Nucleus accumbens (tissue), 56 donors: ENCODE measurements around the gene FAM185A.
"Not testable (repeated sequence)": the region's sequence is repeated elsewhere in the genome, so short reads cannot be mapped to it uniquely, and the experiment has no call there.

Experiments
- DNase-seq, 56 donors: peaks; one replicate each; lab custom pipeline; 2025; lab: John Stamatoyannopoulos, UW

FAM185A gene

DNA sequence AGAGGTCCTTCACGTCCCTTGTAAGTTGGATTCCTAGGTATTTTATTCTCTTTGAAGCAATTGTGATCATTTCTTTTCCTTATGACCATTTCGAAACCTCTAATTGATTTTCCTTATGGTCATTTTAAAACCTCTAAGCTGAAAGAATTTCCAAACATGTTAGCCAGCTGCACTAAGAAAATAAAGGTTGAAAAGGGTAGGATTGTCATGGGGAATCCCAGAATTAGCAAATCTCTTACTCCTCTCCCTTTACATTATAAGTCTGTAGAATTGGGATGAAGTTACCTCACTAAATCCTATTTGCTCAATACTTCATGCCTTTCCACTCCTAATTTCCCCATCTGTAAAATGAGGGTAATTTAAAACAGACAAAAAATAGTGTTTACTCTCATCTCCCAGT is 79.5 kb downstream of the FAM185A start:
- DNase-seq, result no peak

DNA sequence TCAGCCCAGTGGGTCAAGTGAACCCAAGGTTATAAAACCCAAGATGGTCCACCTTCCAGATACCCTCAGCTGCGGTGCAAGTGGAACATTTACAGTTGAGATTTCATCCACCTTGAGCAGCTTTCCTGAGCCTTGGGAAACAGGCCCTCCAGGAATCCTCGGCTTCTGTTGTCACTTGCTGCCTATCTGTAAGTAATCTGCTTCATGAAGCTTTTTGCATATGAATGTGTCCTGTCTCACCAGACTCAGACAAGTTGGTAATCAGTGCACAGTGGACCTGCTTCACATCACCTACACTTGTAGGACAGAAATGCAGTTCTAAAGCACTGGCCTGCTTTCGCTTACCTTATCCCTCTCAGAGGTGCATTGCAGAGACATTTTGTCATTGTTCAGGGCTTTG is 80.3 kb downstream of the FAM185A start:
- no peak for DNase-seq

DNA sequence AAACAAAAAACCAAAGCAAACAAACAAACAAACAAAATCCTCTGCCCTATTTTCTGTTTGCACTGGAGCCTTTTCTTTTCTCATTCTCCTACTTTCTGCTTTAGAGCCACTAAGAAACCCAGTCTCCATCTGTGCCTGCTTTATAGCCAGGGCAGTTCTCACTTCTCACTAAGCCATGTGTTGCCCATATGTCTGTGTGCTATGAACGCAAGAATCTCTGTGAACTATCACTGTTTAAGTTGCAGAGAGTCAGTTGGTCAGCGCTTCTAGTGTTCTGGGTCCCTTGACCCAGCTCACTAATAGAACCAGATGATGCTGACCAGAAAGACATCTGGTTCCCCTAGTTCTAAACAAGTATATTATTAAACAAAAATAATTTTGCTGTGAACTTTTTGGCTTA is 81.4 kb downstream of the FAM185A start:
- DNase-seq, result no peak

DNA sequence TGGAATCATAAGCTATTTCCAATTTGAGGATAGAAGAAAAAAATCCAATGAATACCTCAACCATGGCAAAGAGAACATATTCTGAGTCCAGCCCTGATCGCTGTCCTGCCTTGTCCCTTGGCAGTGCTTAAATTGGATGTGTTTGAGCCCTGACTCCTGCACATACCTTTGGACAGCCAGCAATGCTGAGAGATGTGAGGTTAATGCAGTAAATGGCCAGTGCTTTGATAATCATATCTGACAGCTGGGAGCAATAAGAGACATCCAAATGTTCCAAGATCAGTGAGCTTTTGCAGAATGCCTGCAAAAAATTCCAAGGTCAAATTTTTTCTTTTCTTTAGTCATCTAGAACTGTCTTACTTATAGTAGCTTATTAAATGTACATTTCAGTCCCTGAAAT is 83.9 kb downstream of the FAM185A start:
- DNase-seq, result no peak

DNA sequence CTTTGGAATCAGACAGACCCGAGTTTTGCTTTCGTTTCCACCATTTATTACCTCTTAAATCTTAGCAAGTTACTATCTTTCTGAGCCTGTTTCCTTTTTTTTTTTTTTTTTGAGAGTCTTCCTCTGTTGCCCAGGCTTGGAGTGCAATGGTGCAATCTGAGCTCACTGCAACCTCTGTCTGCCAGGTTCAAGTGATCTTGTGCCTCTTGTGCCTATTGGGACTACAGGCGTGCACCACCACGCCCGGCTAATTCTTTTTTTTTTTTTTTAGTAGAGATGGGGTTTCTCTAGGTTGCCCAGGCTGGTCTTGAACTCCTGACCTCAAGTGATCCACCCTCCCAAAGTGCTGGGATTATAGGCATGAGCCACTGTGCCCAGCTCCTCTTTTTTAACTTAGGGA is 84.5 kb downstream of the FAM185A start:
- no peak for DNase-seq

DNA sequence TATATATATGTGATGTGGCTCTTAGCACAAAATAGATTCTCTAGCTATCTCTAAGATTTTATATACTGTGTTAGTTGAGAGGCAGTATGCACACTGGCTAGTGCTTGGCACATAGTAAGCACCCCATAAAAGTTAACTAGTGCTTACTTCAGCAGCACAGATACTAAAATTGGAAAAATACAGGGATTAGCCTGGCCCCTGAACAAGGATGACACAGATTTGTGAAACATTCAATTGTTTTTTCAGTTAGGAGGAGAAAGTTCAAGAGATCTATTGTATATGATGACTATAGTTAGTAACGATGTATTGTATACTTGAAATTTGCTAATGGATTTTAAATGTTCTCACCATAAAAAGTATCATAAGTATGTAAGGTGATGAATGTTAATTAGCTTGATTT is 85.7 kb downstream of the FAM185A start:
- no peak for DNase-seq

DNA sequence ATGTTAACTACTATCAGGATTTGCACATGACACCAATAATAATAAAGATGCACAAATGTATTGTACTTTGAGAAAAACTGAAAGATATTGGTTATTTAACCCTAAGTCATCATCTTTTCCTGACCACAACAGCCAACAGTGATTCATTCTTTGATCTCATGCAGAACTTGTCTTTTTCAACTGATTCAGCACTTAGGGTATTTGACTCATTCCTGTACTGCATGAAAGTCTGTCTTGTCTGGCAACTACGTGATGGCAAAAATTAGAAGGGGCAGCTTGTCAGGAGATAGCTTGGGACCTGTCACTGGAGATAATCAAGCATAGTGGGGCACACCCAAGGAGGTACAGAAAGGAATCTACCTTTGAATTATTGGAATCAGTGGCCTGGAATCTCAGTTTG is 86.2 kb downstream of the FAM185A start:
- DNase-seq, result no peak

DNA sequence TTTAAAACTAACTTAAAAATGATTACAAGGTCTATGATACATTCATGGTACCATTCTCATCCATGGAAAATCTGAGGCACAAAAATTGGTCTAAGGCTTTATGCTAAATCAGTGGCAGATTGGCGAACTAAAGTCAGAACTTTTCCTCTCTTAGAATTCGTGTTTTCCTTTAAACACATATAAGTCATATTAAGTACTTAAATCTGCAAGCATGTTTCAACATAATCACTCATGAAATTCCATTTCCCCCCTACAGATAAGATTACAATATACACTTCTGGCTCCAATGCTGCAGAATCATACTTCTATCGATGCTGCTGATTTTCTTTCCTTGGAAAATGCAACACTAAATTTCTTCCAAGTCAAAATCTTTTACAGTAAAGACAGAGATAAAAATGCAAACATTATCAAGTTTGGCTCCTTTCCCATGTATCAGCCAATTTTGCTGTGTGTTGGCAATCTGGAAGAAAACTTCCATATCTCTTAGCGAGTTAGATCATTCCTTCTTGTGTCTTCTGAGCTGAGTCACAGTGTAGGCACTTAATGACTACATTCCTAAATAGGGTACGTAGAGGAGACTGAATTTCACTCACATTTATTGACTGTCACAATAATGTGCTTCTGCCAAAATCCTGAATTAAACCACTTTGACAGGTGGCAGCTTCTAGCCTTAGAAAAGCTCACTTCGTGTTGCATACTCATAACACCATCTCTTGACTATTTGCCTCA is 87.6 kb downstream of the FAM185A start:
- no peak for DNase-seq

DNA sequence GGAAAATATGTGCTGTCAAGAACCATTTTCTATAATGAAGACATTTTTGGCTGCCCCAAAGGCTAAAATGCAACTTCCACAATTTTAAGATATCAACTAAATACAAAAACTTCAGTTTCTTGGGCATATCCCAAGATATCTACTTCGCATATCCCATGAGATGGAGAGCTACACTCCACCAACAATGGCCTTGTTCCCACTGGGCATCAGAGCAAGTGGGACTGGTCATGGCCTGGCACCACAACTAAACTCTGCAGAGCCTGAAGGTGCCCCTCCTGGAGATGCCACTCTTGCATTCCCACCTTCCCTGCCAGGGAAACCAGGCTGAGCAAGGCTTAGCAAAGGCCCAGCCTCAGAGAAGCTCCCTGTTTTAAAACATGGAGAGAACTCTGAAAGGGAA is 88.2 kb downstream of the FAM185A start:
- no peak for DNase-seq

DNA sequence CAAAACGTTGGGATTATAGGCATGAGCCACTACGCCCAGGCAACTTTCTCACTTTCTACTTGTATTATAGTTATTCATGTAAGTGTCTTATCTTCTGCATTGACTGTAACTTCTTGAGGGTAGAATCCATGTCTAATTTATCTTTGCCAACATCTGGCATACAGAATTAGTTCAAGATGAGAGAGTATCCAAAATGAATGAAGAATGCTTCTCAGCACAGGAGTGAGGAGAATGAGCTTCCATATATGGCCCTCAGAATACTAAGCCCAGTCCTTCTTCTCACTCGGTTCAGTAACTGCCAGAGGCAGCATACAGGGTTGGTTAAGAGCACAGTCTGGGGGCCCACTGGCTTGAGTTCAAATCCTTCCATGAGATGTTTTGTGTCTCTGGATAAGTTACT is 89.0 kb downstream of the FAM185A start:
- DNase-seq, result no peak

DNA sequence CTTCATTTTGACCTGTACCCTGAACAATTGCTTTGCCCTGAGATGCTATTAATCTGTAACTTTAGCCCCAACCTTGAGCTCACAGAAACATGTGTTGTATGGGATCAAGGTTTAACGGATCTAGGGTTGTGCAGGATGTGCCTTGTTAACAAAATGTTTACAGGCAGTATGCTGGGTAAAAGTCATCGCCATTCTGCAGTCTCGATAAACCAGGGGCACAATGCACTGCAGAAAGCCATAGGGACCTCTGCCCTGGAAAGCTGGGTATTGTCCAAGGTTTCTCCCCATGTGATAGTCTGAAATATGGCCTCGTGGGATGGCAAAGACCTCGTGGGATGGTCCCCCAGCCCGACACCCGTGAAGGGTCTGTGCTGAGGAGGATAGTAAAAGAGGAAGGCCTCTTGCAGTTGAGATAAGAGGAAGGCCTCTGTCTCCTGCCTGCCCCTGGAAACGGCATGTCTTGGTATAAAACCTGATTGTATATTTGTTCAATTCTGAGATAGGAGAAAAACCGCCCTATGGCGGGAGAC is 89.8 kb downstream of the FAM185A start:
- DNase-seq, result not testable (repeated sequence)

DNA sequence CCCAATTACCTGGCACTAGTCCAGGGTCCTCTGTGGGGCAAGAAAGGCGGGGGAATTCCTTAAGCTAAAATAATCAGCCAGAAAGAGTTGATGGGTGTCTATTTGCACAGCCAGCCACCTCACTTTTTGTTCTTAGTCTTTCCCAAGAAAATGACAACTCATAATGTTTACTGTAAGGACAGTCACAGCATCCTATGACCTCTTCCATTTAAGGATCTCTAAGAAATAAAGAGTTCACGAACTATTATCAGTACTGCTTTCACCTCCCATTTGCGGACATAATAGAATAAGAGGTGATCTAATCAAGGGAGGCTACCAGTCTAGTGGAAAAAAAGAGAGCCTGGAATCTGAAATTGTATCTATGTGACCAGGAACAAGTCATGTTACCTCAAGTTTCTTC is 91.6 kb downstream of the FAM185A start:
- no peak for DNase-seq

DNA sequence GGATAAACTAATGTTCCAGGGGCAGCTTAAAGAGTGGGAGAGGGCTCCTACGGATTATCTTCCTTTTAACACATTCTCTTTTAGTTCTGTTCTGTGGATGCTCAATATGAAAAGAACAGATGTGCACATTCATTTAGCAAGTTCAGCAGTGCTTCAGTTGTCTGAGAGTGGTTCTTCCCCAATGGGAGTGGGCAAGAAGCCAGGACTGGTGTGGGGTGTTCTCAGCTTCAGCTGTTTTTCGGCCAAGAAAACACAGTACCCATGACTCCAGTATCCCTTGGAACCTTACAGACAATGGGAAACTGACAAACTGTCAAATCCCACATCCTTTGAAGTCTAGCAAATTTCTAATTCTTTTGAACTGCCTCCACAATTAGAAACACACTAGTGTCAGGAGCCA is 92.5 kb downstream of the FAM185A start:
- DNase-seq, result peak in 6 of 56 donors; percentile 1 to 32 (median 8)

DNA sequence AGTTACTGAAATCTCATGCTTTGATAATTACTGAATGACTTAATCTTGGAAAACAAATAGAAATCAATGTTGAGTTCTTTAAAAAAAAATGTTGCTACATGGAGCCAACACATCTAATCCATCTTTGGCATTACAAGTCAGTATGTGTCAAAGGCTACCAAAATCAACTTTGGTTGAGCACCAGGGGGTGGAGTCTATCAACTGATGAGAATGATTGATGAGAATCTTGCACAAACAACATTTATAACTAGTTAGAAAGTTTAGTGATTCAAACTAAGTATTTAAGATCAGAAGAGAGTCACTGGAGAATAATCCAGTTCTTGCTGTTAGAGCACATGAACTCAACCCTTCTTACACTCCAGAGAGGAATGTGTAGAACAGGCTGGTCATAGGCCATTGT is 93.5 kb downstream of the FAM185A start:
- no peak for DNase-seq

DNA sequence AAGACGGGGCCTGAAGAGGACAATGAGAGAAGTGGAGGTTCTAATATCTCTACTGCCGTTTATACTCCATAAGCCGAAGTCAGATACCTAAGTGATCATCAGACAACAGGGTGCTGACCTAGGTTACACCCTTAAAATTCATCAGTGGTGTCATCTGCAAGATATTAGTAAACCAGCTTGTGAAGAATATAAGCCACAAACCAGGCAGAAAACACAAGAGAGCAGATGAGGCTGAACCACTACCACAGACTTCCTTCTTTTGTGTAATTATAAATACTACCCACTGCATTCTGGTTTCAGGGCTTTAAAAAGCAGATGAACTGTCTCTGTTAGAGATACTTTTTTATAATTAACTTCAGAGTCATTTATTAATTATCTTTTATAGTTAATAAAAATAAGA is 95.1 kb downstream of the FAM185A start:
- no peak for DNase-seq

DNA sequence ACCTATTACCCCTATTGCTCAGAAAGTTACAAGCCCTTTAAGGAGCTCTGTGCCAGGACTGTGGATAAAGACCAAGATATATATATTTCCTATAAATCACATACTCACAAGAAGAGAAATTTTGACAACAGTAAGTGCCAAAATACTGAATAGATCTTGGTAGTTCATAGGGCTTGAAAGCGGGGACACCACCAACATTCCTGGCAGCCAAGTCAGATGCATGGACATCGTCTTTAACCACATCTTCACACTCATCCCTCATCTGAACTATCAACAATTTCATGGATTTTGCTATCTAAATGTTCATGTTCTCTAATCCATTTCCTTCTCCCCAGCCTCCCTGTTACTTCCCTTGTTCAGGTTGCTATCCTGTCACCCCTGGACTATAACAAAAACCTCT is 96.5 kb downstream of the FAM185A start:
- no peak for DNase-seq

DNA sequence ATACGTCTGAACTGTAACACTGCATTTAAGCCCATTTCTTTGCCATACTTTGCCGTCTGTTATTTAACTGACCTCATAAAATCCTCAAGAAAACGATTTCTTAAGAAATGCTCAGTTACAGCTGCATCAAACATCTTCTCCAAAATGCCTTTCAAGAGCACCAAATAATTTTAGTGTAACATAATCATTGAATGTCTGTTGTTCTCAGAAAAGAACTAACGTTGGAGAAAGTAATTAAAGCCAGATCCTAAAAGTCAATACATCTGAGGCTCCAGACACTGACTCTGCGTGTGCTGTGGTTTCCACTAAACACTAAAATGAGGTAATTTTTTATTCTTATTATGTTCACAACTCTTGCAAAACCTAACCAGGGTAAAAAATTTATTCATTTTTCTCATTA is 100.3 kb downstream of the FAM185A start:
- DNase-seq, result no peak

DNA sequence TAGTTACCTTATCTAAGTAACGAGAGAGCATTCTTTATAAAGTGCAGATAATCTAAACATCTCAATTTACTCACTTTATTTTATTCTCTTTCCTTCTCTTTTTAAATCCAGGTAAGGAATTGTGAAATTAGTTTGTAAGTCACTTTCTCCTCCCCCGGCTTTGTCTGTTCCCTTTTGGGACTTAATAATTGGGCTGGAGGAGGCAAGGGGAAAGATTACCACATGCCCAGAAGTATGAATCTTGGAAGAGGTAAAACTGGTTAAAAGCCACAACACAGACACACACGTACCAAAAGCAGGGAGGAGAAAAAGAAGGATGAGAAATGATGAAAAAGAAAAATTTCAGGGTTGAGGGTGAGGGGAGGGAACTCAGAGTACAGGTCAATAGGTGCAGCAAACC is 100.7 kb downstream of the FAM185A start:
- no peak for DNase-seq

DNA sequence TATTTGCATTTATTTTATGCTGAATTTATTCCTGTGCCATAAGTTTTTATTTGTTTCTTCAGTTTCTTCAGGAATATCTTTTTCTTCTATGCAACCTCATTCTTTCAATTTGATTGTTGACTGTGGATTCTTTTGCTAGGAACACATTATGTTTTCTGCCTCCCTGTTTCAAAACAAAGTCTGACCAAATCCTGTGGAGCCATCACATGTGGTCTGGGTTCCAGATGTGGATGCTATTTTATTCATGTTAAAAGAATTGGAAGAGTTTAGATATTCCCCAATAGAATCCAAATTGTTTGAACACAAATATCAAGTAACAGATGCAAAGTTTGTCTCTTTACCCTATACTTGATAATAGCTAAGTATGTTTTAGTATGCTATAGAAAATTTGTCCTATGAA is 107.2 kb downstream of the FAM185A start:
- DNase-seq, result no peak
